Endothelial cell (in vitro differentiated cells): ENCODE data around the gene CCDC3. TPM values are rescaled to one million over a fixed set of nuclear protein-coding genes. Genes with fewer than 3 reads are reported as not detected.

ENCODE experiments used
- DNase-seq: peaks from one replicate; pipeline ENCODE4 v3.0.0; 2021; ENCODE audit warnings: low spot score
- H3K27ac Mint-ChIP-seq: one replicate; pipeline ENCODE4 v1.8.0; 2021; ENCODE audit warnings: mixed read lengths, inconsistent platforms; ENCODE audit not compliant: unreplicated experiment
- H3K27me3 Mint-ChIP-seq: one replicate; pipeline ENCODE4 v1.8.0; 2021; ENCODE audit warnings: mild to moderate bottlenecking, moderate library complexity, mixed read lengths, inconsistent platforms; ENCODE audit not compliant: unreplicated experiment
- H3K36me3 Mint-ChIP-seq: one replicate; pipeline ENCODE4 v1.8.0; 2021; ENCODE audit warnings: mild to moderate bottlenecking, low read depth, mixed read lengths, inconsistent platforms; ENCODE audit not compliant: unreplicated experiment
- H3K4me1 Mint-ChIP-seq: one replicate; pipeline ENCODE4 v1.8.0; 2021; ENCODE audit warnings: mild to moderate bottlenecking, mixed read lengths, inconsistent platforms; ENCODE audit not compliant: unreplicated experiment
- H3K4me3 Mint-ChIP-seq: one replicate; pipeline ENCODE4 v1.8.0; 2021; ENCODE audit warnings: mild to moderate bottlenecking, mixed read lengths, inconsistent platforms; ENCODE audit not compliant: unreplicated experiment
- H3K9me3 Mint-ChIP-seq: one replicate; pipeline ENCODE4 v1.8.0; 2021; ENCODE audit warnings: mixed read lengths, inconsistent platforms; ENCODE audit not compliant: unreplicated experiment
- total RNA-seq: library from RNA; stranded (reverse); fragmentation: NEBNext Ultra II Directional; extraction: Animal tissue kit (Norgen Biotek cat#: 25700); gene quantifications from one replicate; pipeline ENCODE4 v1.2.1, GENCODE V29; 2021; ENCODE audit not compliant: unreplicated experiment
- TF ChIP-seq, protein P1 (sequence below): fragments of 200-600 bp; sonication (generic); IDR thresholded peaks from one replicate; pipeline ENCODE4 v1.5.0; 2021; ENCODE audit warnings: antibody characterized with exemption; ENCODE audit not compliant: unreplicated experiment

CCDC3 gene
- total RNA-seq, 1 donor from 2014 or later, result 26.1 TPM

DNA sequence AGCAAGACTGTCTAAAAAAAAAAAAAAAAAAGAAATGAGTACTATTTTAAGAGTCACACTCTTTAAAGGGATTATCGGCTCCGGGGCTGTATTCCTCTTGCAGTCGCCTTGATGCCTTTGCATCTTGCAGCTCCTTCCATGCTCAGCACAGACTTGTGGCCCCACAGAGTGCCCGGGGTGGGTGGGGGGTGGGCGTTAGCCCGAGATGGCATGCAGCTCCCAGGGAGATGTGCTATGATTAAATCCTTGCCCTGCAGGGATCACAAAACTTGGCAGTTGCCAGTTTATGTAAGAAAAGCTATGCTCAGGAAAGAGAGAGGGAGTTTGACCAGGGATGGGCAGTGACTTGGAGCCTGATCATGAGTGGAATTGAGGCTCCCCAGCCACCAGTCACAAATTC, 81.9 kb downstream of the CCDC3 start:
- H3K27me3 Mint-ChIP-seq, result no peaks in the 10 kb centered on the region
- H3K4me3 Mint-ChIP-seq, result no peak overlapping the region
- TF ChIP-seq, protein P1, sequence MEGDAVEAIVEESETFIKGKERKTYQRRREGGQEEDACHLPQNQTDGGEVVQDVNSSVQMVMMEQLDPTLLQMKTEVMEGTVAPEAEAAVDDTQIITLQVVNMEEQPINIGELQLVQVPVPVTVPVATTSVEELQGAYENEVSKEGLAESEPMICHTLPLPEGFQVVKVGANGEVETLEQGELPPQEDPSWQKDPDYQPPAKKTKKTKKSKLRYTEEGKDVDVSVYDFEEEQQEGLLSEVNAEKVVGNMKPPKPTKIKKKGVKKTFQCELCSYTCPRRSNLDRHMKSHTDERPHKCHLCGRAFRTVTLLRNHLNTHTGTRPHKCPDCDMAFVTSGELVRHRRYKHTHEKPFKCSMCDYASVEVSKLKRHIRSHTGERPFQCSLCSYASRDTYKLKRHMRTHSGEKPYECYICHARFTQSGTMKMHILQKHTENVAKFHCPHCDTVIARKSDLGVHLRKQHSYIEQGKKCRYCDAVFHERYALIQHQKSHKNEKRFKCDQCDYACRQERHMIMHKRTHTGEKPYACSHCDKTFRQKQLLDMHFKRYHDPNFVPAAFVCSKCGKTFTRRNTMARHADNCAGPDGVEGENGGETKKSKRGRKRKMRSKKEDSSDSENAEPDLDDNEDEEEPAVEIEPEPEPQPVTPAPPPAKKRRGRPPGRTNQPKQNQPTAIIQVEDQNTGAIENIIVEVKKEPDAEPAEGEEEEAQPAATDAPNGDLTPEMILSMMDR, result no peak
- DNase-seq, result no peak
- H3K4me1 Mint-ChIP-seq, result peaks cover 7% of the 10 kb centered on the region
- no peaks in the 10 kb centered on the region for H3K9me3 Mint-ChIP-seq
- no peaks in the 10 kb centered on the region for H3K36me3 Mint-ChIP-seq
- no peak overlapping the region for H3K27ac Mint-ChIP-seq

DNA sequence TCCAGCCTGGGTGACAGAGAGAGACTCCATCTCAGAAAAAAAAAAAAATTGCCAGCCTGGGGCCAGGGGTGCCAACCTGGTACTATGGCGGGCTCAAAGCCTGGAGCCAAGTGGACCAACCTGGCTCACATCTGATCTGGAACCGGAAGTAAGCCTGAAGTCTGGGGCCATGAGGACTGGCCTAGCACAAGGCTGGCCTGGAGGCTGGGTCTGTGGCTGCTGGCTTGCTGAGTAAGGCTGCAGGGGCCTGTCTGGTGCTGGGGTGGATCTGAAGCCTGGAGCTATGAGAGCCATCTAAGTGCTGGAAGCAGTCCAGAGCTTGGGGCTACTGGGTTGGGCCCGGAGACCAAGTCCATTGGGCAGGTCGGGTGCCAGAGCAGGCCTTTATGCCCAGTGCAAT, 84.9 kb downstream of the CCDC3 start:
- H3K27me3 Mint-ChIP-seq, result no peaks in the 10 kb centered on the region
- no peak overlapping the region for H3K27ac Mint-ChIP-seq
- H3K4me1 Mint-ChIP-seq, result no peaks in the 10 kb centered on the region
- DNase-seq, result no peak
- no peaks in the 10 kb centered on the region for H3K9me3 Mint-ChIP-seq
- TF ChIP-seq, protein P1, result no peak
- H3K36me3 Mint-ChIP-seq, result no peaks in the 10 kb centered on the region
- H3K4me3 Mint-ChIP-seq, result no peak overlapping the region

DNA sequence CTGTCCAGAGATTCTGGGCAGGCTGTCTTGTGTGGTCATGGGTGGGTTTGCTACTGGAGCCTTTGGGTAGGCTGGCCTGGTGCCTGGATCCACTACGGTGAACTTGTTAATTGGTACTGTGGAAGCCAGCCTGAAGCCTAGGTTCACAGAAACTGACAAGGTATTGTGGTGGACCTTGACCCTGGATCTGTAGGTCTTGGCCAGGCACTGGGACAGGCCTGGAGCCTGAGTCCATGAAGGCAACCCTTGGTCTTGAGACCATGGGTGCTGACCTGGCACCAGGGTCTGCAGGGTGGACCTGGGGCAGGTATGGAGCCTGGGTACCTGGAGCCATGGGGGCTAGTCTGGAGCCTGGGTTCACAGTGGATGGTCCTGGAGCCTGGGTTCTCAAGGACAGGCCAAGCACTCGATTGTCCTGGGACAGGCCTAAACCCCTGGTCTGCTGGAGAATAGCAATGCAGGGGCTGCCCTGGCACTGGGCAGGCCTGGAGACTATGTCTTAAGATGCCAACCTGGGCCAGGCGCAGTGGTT, 85.8 kb downstream of the CCDC3 start:
- H3K4me1 Mint-ChIP-seq, result no peaks in the 10 kb centered on the region
- H3K27ac Mint-ChIP-seq, result no peak overlapping the region

DNA sequence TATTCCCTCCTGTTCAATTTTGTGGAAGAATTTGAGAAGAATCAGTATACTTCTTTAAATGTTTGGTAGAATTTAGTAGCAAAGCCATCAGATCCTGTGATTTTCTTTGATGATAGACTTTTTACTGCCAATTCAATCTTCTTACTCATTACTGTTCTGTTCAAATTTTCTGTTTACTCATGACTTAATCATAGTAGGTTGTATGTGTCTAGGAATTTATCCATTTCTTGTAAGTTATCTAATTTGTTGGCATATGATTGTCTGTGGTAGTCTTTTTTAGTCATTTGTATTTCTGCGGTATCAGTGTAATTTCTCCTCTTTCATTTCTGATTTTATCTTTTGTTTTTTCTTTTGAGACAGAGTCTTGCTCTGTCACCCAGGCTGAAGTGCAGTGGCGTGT, 87.4 kb downstream of the CCDC3 start:
- TF ChIP-seq, protein P1, result no peak
- no peak overlapping the region for H3K27ac Mint-ChIP-seq
- no peaks in the 10 kb centered on the region for H3K36me3 Mint-ChIP-seq
- H3K27me3 Mint-ChIP-seq, result no peaks in the 10 kb centered on the region
- no peak for DNase-seq
- no peaks in the 10 kb centered on the region for H3K4me1 Mint-ChIP-seq
- no peak overlapping the region for H3K4me3 Mint-ChIP-seq
- H3K9me3 Mint-ChIP-seq, result no peaks in the 10 kb centered on the region

More for the DNA sequence above, 85.8 kb downstream of the CCDC3 start:
- H3K27me3 Mint-ChIP-seq, result no peaks in the 10 kb centered on the region
- H3K4me3 Mint-ChIP-seq, result no peak overlapping the region
- TF ChIP-seq, protein P1, result no peak
- no peaks in the 10 kb centered on the region for H3K9me3 Mint-ChIP-seq
- no peaks in the 10 kb centered on the region for H3K36me3 Mint-ChIP-seq
- DNase-seq, result no peak

DNA sequence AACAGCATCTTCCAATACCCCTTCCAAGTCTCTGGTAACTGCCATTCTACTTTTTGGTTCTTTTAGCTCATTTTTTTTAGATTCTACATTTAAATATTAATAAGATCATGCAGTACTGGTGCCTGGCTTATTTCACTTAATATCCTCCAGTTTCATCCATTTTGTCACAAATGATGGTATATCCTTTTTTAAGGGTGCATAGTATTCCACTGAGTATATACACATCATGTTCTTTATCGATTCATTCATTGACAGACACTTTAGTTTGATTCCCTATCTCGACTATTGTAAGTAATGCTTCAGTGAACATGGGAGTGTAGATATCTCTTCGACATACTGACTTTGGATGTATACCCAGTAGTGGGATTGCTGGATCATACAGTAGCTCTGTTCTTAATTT, 89.7 kb downstream of the CCDC3 start:
- TF ChIP-seq, protein P1, result no peak
- Mint-ChIP-seq H3K27me3 (no peaks in the 10 kb centered on the region), H3K4me1 (peaks cover 7% of the 10 kb centered on the region)

More for the DNA sequence above, 89.7 kb downstream of the CCDC3 start:
- no peak overlapping the region for H3K27ac Mint-ChIP-seq
- H3K9me3 Mint-ChIP-seq, result peaks cover 2% of the 10 kb centered on the region
- H3K36me3 Mint-ChIP-seq, result peaks cover 2% of the 10 kb centered on the region
- no peak for DNase-seq
- no peak overlapping the region for H3K4me3 Mint-ChIP-seq
